ENCODE data around the gene LBHD2.

DNA sequence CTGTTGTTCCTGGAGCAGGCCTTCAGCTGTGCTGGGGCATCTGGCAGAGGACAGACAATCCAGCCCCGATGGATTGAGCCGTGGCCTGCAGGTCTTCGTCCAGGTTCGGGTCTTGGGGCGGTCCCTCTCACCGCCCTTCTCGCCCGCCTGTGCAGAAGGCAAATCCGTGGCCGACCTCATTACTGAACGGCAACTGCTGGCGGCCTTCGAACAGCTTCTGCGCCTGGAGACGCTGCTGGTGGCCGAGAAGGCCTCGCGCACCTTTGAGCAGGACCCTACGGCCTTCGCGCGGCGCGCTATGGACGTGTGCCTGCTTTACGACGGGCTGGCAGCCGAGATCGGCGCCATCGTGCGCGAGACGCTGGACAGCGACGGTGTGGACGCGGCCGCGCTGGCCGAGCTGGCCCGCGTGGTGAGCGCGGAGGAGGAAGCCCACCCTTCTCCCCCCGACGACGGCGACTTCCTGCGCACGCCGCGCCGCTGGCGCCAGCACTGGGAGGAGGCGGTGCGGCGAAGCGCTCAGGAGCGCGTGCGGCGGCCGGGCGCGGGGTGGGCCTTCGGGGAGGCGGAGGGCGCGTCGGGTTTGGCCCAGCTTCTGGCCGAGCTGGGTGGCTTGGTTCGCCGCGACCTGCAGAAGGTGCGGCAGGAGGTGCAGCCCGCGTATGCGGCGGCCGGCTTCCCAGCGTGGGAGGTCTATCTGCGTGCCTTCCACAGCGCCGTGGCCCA, 18.1 kb downstream of the LBHD2 start:
- no peak for TF ChIP-seq POLR2AphosphoS5 (IDR thresholded peaks at IDR 0.05; ENCODE audit: low read depth, low read length)
- TF ChIP-seq, protein P1, sequence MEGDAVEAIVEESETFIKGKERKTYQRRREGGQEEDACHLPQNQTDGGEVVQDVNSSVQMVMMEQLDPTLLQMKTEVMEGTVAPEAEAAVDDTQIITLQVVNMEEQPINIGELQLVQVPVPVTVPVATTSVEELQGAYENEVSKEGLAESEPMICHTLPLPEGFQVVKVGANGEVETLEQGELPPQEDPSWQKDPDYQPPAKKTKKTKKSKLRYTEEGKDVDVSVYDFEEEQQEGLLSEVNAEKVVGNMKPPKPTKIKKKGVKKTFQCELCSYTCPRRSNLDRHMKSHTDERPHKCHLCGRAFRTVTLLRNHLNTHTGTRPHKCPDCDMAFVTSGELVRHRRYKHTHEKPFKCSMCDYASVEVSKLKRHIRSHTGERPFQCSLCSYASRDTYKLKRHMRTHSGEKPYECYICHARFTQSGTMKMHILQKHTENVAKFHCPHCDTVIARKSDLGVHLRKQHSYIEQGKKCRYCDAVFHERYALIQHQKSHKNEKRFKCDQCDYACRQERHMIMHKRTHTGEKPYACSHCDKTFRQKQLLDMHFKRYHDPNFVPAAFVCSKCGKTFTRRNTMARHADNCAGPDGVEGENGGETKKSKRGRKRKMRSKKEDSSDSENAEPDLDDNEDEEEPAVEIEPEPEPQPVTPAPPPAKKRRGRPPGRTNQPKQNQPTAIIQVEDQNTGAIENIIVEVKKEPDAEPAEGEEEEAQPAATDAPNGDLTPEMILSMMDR (IDR thresholded peaks at IDR 0.05), result no peak

All from Panc1 (cell line).